Omental fat pad (tissue), 4 donors: ENCODE data around the gene GIMAP4. TPM values are rescaled to one million over a fixed set of nuclear protein-coding genes. Genes with fewer than 3 reads are reported as not detected.
"Not testable (repeated sequence)": the region's sequence is repeated elsewhere in the genome, so short reads cannot be mapped to it uniquely, and the experiment has no call there.

Source experiments
- ATAC-seq: fragments of 150-250 bp; one replicate; pipeline ENCODE4 v1.9.1; 2016; ENCODE audit warnings: mild to moderate bottlenecking, moderate library complexity; ENCODE audit not compliant: low FRiP score
- DNase-seq: peaks from one replicate; pipeline ENCODE4 v3.0.0-alpha.2; 2019; ENCODE audit warnings: low spot score
- total RNA-seq, 4 donors: library from RNA; depleted of rRNA; stranded (reverse); fragments of >200 nt; gene quantifications; one replicate each; pipeline ENCODE4 v1.1.0, GENCODE V29; 2016
- TF ChIP-seq, protein P1 (sequence below), 3 donors: fragments of 450-650 bp; IDR thresholded peaks; one replicate each; pipeline ENCODE4 v1.5.1; 2016 to 2017; ENCODE audit warnings: antibody characterized with exemption in 3 of 3, mild to moderate bottlenecking in 3 of 3, moderate library complexity in 2 of 3

Gene GIMAP4
- 100 to 1,000 TPM in 1 of 4 donors, 10 to 100 TPM in 3; 16.1 to 135 (median 47.8) TPM for total RNA-seq

DNA sequence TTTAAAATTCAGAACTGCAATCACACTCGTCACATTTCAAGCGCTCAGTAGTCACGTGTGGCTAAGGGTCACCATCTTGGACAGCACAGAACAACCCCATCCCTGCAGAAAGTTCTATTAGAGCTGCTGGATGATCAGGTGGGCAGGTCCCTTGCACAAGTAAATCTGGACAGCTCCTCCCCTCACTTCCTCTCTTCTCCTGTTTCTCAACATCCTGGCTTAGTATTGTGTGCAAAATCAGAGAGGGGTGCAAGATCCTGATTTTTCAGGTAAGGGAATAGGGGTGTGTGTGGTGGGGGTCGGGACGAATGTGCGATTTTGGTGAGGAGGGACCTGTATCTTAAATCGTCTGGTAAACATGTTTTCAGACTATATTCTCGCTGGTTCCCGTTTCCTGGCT is at the start of gene GIMAP4:
GIMAP4 (plus strand) TSS at position 222 of the 400 bp plus-strand sequence. CDS start 2,512 bp downstream, outside the sequence.
- DNase-seq (no peak), ATAC-seq (no peak)
- TF ChIP-seq, protein P1, sequence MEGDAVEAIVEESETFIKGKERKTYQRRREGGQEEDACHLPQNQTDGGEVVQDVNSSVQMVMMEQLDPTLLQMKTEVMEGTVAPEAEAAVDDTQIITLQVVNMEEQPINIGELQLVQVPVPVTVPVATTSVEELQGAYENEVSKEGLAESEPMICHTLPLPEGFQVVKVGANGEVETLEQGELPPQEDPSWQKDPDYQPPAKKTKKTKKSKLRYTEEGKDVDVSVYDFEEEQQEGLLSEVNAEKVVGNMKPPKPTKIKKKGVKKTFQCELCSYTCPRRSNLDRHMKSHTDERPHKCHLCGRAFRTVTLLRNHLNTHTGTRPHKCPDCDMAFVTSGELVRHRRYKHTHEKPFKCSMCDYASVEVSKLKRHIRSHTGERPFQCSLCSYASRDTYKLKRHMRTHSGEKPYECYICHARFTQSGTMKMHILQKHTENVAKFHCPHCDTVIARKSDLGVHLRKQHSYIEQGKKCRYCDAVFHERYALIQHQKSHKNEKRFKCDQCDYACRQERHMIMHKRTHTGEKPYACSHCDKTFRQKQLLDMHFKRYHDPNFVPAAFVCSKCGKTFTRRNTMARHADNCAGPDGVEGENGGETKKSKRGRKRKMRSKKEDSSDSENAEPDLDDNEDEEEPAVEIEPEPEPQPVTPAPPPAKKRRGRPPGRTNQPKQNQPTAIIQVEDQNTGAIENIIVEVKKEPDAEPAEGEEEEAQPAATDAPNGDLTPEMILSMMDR (IDR thresholded peaks at IDR 0.05), result no peak

DNA sequence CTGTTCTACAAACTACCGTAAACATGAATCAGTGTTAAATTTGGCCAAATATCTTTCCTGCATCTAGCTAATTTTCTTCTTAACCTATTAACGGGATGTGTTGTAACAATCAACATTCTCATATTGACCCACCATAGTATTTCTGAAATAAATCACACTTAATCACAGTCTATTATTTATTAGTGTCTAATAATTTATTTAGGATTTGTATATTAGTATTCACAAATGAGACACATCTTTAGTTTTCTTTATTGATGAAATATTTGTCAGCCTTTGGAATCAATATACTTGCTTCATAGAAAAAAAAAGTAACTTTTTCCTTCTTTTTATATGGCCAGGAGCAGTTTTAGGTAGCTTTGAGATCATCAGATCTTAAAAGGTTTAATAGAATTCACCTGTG is 47.9 kb upstream of the GIMAP4 start:
- DNase-seq (no peak), ATAC-seq (no peak)
- TF ChIP-seq, protein P1 (IDR thresholded peaks at IDR 0.05), result no peak

DNA sequence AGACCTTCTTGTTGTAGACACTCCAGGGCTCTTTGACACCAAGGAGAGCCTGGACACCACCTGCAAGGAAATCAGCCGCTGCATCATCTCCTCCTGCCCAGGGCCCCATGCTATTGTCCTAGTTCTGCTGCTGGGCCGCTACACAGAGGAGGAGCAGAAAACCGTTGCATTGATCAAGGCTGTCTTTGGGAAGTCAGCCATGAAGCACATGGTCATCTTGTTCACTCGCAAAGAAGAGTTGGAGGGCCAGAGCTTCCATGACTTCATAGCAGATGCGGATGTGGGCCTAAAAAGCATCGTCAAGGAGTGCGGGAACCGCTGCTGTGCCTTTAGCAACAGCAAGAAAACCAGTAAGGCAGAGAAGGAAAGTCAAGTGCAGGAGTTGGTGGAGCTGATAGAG is 47.0 kb upstream of the GIMAP4 start:
- TF ChIP-seq, protein P1 (IDR thresholded peaks at IDR 0.05), result no peak
- ATAC-seq (no peak), DNase-seq (no peak)

DNA sequence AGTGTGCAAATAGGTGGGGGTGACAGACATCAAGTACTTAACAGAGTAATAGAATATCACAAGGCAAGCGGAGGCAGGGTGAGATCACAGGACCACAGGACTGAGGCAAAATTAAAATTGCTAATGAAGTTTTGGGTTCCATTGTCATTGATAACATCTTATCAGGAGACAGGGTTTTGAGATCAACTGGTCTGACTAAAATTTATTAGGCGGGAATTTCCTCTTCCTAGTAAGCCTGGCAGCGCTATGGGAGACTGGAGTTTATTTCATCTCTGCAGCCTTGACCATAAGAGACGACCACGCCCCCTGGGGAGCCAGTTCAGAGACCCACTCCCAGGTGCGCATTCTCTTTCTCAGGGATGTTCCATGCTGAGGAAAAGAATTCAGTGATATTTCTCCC is 44.3 kb upstream of the GIMAP4 start:
- not testable (repeated sequence) for DNase-seq, ATAC-seq

DNA sequence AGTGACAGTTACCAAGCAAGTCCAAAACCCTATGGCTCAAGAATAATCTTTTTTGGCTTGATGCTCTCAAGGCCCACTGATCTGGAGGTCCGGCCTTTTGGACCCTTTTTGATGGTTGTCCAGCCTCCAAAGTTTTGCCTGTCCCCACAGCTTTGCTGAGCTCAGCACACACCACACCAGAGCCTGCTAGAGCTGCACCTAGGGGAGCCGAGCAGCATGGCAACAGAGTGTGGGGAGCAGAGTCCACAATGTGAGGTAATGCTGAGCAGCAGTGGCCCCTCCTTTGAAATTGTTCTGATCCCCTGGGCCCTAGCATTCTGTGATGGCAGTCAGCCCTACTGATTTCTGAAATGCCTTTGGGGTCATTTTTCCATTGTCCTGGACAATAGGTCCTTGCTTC is 43.2 kb upstream of the GIMAP4 start:
- ATAC-seq (no peak), DNase-seq (no peak)
- TF ChIP-seq, protein P1 (IDR thresholded peaks at IDR 0.05), result no peak

DNA sequence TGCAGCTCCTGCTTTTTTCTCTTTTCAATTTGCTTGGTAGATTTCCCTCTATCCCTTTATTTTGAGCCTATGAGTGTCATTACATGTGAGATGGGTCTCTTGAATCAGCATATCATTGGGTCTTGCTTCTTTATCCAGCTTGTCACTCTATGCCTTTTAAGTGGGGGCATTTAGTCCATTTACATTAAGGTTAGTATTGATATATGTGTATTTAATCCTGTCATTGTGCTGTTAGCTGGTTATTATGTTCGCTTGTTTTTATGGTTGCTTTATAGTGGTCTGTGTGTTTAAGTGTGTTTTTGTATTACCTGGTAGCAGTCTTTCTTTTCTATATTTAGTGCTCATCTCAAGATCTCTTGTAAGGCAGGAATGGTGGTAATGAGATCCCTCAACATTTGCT is 35.5 kb upstream of the GIMAP4 start:
- no peak for DNase-seq

DNA sequence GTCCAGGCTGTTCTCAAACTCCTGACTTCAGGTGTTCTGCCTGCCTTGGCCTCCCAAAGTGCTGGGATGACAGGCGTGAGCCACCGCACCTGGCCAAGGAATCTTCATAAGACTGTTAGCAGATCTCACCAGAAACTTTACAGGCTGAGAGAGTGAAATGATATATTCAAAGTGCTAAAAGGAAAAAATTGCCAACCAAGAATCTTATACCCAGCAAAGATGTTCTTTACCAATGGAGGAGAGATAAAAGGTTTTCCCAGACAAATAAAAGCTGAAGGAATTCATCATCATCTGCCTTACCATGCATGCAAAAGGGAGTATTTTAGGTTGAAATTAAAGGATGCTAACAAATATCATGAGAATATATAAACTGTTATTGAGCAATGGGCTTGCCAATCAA is 28.9 kb upstream of the GIMAP4 start:
- ATAC-seq (no peak), DNase-seq (no peak)
- TF ChIP-seq, protein P1 (IDR thresholded peaks at IDR 0.05), result no peak

More for the DNA sequence above, 35.5 kb upstream of the GIMAP4 start:
- no peak for ATAC-seq
- TF ChIP-seq, protein P1 (IDR thresholded peaks at IDR 0.05), result no peak

DNA sequence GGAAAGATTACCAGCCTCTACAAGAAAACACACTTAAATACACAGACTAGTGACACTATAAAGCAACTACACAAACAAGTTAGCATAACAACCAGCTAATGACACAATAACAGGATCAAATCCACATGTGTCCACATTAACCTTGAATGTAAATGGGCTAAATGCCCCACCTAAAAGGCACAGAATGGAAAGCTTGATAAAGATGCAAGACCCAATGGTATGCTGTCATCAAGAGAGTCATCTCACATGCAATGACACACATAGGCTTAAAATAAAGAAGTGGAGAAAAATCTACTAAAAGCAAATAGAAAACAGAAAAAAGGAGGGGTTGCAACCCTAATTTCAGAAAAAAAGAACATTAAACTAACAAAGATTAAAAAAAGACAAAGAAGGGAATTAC is 14.0 kb upstream of the GIMAP4 start:
- no peak for ATAC-seq
- TF ChIP-seq, protein P1 (IDR thresholded peaks at IDR 0.05), result no peak
- no peak for DNase-seq
